C4-2B (cell line): Measurements from ENCODE around the gene OR2T5.
"Not testable (repeated sequence)": the region's sequence is repeated elsewhere in the genome, so short reads cannot be mapped to it uniquely, and the experiment has no call there.

ENCODE experiments used
- ZFX ChIP-seq: fragments of 450-650 bp; IDR thresholded peaks from 2 replicates; pipeline ENCODE4 v1.6.1; 2017
- TF ChIP-seq, protein P1 (sequence below): fragments of 450-650 bp; conservative IDR thresholded peaks from 2 replicates; pipeline ENCODE4 v1.5.1; 2017; ENCODE audit warnings: mild to moderate bottlenecking

GRCh38 chr1:248438668-248439067 lies 49.7 kb upstream of the OR2T5 start:
- TF ChIP-seq, protein P1, sequence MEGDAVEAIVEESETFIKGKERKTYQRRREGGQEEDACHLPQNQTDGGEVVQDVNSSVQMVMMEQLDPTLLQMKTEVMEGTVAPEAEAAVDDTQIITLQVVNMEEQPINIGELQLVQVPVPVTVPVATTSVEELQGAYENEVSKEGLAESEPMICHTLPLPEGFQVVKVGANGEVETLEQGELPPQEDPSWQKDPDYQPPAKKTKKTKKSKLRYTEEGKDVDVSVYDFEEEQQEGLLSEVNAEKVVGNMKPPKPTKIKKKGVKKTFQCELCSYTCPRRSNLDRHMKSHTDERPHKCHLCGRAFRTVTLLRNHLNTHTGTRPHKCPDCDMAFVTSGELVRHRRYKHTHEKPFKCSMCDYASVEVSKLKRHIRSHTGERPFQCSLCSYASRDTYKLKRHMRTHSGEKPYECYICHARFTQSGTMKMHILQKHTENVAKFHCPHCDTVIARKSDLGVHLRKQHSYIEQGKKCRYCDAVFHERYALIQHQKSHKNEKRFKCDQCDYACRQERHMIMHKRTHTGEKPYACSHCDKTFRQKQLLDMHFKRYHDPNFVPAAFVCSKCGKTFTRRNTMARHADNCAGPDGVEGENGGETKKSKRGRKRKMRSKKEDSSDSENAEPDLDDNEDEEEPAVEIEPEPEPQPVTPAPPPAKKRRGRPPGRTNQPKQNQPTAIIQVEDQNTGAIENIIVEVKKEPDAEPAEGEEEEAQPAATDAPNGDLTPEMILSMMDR: not testable (repeated sequence)
- TF ChIP-seq ZFX: not testable (repeated sequence)
